NCI-H69 (cell line): ENCODE data around the gene DROSHA.
"Not testable (repeated sequence)": the region's sequence is repeated elsewhere in the genome, so short reads cannot be mapped to it uniquely, and the experiment has no call there.

Source experiments
- DNase-seq: peaks from one replicate; lab custom pipeline; 2025; lab: John Stamatoyannopoulos, UW

The DROSHA gene

DNA sequence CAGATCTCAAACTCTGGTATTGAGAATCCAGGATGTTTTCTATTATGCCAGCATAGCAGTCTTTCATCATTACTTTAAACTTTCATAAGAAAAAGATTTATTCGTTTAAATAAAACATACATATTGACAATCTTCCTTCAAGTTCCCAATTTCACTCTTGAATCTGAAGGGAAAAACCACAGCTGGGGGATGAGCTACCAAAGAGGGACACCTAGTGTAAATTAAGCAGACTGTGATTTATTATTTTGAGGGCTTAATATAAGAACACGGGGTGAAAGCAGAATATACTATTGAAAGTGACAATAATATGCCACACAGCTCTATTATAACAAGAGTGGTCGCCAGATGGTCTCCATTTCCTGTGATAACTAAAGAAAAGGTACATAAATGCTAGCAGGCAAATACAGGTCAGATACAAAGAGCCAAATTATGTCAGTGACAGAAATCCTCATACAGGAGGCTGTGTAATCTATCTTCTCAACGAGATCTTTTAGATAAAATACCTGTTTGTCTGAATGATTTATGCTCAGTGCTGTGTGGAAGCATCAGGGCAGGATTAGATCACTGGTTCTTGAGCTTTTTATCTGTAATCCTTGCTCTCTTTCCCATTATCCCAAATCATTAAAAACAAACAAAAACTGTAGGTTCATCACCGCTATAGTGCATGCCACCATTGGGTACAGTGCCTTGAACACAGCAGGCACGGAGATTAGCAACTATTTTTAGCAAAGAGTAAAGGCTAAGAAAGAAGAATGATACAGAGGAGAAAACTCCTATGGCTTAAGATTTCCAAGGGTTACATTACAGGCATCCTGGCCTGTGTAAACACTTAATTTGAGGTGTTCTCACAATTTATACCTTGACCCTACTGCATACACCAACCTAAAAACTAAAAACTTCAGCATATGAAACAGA lies 116.6 kb downstream of the DROSHA start:
- DNase-seq, result peak; percentile 87

DNA sequence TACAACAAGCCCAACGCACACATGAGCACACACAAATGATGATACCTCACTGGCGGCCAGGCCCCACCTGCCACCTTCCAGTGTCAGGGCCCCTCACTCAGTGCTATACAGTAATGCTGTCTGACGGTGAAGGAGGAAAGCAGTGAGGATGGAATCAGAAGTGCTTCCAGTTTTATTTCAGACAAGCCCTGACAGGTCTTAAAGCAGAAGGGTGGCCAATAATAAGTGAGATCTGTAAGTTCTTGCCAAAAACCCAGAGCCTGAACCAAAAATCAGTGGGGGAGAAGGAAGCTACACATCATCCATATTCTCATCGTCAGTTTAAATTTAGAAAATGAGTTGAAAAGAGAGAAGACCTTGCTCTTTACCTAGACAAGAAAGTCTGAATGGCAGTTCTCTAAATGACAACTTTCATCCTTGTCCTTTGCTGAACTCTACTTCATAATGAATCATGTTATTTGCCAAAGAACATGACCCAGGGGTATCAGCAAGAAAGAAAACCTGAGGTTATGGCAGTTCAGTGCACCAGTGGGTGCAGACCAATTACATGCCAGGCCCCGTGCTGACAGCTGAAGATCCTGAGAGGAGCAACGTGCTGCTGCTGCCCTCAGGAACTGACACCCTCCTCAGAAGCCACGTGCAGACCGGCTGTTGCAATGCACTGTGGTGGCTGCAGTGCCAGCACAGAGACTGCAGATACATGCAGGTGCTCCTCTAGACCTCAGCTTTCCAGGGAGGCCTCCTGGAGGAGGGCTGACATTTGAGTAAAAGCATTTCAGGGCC lies 118.7 kb downstream of the DROSHA start:
- DNase-seq, result peak; percentile 60

DNA sequence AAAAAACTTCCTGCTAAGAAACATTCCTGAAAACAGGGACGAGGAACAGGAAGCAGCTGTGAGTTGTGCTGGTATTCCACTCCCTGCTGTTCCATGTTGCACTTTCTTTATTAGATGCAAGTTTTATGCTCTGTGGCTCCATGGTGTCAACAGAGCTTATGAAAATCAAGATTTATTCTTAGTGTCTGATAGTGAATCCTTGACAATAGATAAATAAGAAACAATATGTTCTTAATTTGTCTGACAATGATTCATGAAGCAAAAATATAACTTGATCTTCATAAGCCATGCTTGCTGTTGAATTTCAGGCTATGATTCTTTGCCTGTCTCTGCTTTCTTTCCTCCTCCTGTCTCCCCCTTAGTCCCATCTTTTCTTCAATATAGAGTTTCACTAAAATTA lies 119.6 kb downstream of the DROSHA start:
- no peak for DNase-seq

DNA sequence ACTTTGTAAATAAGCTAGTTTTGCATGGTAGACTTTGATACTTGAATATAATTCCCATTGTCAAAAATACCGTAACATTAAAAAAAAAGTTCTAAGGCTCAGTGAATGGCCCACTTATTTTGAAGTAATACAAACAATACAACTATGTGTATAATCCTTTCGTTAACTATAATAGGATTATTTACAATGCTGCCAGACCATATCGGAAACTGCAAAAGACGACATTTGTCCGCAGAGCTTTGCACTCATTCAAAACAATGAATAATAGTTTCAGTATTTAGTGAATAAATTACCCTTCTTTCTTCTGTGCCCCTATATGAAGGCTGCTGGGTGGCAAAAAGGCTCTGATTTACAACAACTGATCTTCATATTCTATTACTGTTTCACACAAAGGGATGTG lies 121.8 kb downstream of the DROSHA start:
- no peak for DNase-seq

DNA sequence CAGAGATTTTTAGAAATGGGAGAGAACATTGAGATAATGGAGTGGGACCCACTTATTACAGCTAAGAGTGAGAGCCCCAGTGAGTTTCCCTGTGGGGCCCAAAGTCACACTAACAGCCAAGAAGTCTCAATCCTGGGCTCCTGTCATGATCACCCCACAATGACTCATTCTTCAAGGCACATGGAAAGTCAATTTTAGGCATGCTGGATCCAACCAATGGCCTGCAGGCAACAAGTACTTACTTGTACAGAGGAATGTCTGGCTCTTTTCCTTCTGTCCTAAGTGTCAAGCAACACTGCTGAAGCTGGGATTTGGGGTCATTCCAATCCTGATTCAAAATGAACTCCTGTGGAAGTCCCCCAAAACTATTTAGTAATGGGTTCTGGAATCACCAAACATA lies 123.1 kb downstream of the DROSHA start:
- DNase-seq, result peak; percentile 11

DNA sequence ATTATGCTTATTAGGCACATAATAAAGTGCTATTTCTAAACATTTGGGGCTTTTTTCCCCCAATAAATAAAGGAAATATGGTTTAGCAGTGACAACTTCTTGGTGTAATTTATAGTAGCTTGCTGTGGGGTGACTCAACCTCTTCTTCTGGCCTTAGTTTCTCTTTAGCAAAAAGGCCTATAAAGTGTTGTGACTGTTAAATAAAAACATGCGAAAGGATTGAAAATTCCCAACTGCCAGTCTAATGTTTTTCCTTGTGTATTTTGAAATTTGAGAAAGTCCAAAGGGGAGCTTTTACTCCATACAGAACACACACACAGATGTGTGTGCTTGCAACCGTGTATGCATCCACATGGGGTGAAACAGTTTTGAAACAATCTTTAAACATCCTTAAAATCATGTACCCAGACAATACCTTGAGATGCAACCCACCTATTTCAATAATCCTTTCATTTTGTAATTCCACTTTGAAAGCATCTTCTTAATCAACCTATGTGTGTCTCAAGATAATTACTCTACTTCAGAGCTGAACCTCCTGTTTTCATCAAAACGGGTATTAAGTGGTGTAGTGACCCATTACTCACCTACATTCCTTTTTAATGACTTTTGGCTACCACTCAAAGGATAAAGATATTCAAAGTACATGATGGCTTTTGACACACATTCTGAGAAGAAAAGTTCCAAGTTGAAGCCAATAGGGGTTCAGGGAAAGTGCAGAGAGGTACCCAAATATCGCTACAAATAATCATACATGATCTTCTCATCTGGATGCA lies 123.8 kb downstream of the DROSHA start:
- peak; percentile 73 for DNase-seq

DNA sequence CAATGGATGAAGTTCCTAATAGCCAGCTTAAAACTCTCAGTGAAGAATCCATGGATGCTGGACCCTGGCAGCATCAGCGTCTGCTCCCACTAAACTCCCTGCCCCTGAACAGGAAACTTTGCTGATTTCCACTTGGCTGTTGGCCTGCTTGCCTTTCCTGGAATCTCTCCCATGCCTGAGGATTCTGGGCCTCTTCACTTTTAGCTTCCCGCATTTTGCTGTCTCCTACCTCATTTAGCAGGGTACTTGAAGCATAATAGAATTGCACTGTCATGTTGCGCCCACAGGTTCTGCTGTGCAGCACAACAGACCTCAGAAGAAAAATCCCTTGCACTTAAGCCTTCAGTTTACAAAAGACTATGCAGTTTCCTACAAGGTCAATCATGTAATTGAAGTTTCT lies 127.6 kb downstream of the DROSHA start:
- DNase-seq, result no peak

DNA sequence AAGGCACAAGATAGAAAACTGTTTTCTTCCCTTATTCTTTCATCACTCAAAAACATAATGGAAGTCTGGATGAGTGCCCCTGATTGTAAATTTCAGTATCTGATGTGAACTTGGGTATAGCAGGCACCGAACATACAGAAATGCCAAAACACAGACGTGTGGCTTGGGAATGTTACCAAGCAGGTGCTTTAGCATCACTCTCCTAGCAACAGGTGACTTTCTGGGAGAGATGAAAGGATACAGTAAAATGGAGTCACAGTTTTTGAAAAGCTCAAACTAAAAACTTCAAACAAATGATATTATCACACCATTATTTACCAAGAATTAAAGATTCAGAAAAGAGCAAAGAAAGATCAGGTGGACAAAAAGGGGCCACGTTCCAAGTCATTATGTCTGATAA lies 130.2 kb downstream of the DROSHA start:
- DNase-seq, result no peak

DNA sequence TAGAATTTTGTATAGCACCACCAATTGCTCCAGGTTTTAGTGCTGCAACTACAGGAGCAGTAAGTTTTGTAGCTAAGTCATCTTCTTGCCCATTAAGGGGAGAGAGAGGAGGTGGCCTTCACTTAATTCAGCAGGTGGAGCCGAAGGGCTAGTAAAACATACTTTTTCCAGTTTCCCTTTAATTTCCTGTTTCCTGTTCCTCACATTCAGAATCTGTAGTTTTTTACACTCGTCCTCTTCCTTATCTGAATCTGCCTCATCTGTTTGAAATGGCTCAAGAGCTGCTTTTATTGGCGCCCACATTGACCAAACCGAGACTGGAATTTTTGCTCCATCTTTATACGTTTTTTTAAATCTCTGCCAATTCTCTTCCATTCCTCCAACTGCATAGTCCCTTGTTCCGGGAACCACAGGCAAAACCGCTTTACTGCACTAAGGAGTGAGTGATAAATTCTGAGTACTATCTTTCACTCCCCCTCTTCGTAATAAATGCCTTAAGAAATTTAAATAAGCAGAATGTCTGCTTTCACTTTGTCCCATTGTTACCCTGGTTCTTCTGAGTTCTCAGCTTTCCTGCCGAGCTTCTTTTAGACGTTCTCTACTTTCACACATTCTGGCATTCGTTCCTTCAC lies 133.9 kb downstream of the DROSHA start:
- DNase-seq, result no peak

DNA sequence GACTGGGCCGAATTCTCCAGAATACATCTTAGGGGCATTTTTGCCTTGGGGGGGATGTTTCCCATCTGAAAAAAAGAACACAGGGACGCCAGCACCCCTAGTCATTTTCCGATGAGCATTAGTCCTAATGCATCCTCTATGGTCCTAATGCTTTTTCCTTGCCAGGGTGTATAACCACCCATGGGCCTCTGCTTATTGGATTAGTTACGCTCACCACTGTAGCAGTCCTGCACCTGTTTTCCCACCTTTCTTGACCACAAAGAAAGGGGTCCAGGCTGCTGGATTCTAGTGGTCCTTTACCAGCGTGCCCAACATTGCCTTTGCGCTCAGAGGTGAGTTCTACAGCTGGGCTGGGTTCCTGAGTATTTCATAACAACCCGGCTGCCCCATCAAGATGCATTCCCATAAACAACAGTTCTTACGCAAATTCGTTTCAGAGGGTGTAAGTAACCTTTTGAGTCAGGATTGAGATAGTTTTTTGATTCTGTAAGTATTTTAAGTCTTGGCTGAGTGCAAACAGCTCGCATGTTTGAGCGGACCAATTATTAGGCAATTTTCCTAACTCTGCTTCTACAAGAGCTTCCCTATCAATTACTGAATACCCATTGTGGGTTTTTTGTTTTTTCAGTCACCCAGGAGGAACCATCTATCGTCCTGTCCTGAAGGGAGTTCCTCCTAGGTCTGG lies 135.1 kb downstream of the DROSHA start:
- DNase-seq, result no peak

DNA sequence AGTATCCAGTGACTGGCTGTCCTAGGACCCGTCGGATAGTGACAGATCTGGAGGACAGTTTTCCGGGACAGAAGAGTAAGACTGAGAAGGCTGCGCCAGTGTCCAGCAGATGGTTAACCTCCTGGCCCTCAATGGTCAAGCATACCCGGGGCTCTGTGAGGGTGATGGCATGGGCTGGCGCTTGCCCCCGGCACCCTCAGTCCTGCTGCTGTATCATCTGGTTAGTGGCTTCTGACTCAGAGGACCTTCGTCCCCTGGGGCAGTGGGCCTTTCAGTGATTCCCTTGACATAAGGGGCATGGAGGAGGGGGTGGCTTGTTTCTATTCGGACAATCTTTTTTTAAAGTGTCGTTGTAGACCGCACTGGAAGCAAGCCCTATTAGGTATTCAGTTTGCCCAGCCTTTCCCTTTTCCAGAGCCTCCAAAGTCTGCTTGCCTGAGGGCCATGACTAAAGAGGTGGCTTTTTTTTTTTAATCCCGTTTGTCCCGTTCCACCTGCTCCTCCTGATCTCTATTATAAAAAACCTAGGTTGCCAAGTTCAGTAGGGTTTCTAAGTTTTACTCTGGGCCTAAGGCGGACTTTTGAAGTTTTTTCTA lies 136.3 kb downstream of the DROSHA start:
- not testable (repeated sequence) for DNase-seq

DNA sequence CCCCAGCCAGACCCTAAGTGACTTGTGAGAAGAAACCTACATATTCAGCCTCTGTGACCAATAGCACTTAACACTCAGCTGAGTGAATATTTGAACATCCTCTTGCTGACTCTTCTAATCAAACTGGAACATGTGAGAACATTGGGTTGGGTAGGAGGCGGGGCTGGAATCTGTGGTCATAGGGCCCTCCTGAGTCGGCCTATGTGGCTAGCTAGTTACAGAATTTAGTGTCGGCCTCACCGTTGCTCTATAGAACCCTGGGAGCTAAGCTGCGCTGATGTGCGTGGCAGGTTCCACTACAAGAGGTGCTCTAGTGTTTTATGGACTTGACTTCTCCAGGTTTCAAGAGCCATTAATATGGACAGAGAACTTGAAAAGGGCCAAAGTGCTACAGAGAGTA lies 138.8 kb downstream of the DROSHA start:
- no peak for DNase-seq

DNA sequence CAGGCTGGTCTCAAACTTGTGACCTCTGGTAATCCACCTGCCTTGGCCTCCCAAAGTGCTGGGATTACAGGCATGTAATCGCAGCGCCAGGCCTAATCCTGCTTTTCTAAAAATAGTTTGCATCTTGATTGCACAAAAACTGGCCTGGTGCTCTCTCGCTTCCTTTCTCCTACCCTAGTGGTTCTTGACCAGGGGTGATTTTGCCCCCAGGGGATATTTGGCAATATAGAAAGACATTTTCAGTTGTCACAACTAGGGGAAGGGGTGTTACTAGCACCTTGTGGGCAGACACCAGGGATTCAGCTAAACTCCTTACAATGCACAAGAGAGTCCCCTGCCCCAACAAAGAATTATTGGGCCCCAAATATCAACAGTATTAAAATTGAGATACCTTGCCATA lies 139.8 kb downstream of the DROSHA start:
- DNase-seq, result no peak

DNA sequence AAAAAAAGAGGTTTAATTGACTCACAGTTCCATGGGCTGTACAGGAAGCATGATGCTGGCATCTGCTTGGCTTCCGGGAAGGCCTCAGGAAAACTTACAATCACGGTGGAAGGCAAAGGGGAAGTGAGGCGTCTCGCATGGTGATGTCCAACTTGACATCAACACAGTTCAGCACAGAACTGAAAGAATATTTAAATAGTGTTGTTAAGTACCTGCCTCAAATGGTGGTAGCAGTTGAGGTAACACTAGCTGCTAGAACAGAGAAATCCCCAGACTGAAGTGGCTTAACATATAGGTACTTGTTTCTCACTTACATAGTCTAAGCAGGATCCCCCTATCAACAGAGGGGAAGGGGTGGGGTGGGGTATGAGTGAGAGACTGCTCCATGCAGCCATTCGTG lies 141.6 kb downstream of the DROSHA start:
- no peak for DNase-seq

DNA sequence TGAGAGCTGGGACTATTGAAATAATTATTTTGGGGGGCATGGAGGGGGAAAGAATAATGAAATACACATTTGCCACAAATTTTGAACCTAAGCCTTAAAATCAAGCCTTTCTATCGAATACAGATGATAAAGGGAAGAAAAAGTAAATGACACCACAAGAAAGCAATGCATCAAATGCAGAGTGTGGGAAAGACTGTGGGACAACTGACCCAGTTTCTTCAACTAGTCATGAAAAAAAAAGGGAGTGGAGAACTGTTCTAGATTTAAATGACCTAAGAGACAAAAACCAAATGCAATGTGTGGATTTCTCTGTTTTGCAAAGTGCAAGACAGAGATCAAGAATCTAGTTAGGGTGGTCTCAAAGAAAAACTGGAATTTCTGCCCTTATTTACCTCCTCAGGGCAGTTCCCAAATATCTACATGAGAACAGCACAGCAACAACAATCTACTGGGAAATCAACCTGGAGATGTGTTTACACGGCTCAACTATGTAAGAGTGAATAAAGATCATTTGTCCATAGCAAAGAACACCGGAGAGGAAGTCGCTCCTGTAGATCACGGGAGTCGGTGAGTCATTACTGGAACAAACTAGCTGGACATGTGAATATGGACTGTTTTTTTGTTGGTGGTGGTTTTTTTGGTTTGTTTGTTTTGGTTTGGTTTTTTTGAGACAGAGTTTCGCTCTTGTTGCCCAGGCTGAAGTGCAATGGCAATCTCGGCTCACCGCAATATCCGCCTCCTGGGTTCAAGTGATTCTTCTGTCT lies 145.9 kb downstream of the DROSHA start:
- DNase-seq, result no peak

DNA sequence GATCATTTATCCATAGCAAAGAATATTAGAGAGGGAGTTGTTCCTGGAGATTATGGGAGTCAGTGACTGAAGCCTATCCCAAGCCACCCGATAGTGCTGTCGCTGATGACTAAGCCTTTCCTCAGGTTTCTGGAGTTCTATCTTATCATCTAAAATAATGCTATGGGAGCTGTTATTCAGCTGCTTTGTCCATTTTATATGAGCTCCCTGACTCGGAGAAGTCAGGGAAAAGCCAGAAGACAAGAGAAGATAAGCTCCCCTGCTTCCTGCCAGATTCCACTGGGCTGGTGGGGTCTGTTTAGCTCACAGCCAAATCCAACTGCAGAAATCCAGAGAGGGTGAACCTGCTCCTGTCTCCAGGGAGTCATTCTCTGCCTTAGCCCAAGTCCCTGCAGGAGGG lies 148.2 kb downstream of the DROSHA start:
- DNase-seq, result peak; percentile 10

DNA sequence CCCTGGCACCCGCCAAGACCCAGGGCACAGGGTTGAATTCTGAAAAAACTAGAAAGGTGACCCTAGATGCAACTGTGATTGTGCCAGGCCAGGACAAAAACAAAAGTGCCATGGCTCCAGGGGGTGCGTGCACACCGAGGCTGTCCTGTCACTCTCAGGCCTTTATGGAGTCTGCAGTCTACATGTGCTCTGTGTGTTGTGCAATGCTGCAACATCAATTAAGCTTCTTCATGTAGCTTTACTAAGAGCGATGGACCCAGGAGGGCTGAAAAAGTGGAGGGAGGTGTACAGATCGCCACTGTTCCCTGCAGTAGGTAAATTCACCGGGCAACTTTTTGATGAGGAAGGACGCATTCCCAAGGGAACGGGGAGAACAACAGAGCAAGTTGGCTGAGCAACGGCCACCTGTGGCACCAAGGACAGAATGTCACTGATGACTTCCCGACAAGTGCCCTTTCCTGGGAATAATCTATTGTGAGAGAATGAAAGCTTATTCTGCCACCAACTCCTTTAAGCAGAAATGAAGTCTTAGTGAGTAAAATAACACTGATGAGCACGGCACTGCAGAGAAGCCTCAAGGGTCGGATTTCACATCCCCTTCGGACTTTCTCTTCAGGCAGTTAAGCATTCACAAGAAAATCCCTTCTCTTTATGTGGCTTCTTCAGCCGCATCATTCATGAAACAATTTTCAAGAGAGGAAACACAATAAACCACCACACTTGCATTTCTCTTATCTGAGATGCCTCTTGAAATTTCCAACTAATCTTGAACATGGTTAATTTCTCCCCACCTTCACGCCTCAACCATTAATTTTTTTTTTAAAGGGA lies 149.6 kb downstream of the DROSHA start:
- DNase-seq, result no peak

DNA sequence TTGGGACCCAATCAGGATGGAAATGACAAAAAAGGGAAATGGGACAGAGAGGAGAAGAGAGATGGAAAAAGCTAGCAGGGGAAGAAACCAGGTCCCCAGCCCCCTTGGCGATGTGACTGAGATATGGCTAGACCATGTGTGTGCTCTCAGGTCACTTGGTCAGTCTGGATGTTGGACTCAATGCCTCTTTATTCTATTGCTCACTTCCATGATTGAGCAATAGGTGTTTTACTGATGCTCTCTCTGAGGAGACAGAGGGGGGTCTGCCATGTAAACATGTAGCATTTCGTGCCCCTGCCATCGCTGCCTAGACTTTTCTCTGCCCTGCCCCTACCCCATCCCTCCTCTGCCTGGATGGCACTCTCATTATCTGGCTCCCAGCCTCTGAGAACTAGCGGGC lies 150.6 kb downstream of the DROSHA start:
- no peak for DNase-seq

DNA sequence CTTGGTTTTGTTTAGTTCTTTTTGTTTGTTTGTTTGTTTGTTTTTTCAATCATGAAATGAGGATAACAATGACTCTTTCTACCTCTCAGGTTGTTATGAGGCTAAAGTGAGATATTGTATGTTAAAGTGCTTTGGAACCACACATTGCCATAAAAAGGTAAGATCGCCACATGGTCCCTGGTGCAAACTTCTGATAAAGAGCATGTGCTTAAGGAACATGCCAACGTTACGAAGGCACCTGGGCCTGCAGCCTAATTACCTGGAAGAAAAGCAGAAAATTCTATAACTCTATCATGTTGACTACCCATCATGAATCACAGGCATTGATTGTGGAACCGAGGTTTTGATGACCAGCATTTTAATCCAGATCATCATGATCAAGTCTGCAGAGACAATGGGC lies 151.8 kb downstream of the DROSHA start:
- DNase-seq, result no peak
